Measurements from ENCODE around the gene DAPK1.

DAPK1 gene

GRCh38 chr9:87497604-87498045 lies at the start of gene DAPK1:
Gene DAPK1, plus strand, starts transcription at chr9:87497867. Its CDS starts 1,211 bp downstream, at chr9:87499078.
- FAIRE-seq = no peak

- FAIRE-seq = no peak
Measured at GRCh38 chr9:87451149-87451548, 46.5 kb upstream of the DAPK1 start.

GRCh38 chr9:87455407-87455806 lies 42.3 kb upstream of the DAPK1 start:
- FAIRE-seq = no peak

DNA sequence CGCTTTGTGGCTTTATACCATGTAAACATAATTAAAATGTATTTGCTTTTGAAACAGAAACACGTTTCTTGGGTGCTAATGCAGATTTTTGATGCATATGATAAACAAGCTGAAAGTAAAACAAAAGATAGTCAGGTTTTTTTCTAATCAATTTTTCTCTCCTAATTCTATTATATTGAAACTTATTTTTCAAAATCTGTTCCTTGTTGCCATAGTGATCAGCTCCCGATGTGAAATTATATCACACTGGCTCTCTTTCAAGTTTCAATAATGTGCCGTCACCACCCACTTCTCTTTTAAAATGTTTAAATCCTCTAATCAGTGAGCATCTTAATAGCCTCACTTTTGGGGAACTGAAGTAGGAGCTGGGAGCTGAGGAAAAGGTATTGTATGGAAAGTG lies 36.4 kb upstream of the DAPK1 start:
- FAIRE-seq = no peak

GRCh38 chr9:87464110-87464991 lies 33.3 kb upstream of the DAPK1 start:
- FAIRE-seq = no peak

GRCh38 chr9:87464992-87465378 lies 32.7 kb upstream of the DAPK1 start:
- FAIRE-seq = no peak

- FAIRE-seq = no peak
Measured at GRCh38 chr9:87465816-87466215, 31.9 kb upstream of the DAPK1 start.

DNA sequence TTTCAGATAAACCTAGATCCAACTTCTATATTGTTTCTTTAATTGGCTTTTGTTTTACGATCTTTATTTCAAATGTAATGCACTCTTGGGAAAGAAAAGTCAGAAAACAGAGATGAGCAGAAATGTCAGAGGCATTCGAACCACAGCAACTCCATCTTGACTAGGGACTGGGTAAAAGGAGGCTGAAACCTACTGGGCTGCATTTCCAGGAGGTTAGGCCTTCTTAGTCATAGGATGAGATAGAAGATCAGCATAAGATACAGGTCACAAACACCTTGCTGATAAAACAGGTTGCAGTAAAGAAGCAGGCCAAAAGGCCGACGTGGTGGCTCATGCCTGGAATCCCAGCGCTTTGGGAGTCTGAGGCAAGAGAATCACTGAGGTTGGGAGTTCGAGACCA lies 30.5 kb upstream of the DAPK1 start:
- no peak for FAIRE-seq

- no peak for FAIRE-seq
Measured at GRCh38 chr9:87469793-87470465, 27.7 kb upstream of the DAPK1 start.

GRCh38 chr9:87471746-87472145 lies 25.9 kb upstream of the DAPK1 start:
- no peak for FAIRE-seq

DNA sequence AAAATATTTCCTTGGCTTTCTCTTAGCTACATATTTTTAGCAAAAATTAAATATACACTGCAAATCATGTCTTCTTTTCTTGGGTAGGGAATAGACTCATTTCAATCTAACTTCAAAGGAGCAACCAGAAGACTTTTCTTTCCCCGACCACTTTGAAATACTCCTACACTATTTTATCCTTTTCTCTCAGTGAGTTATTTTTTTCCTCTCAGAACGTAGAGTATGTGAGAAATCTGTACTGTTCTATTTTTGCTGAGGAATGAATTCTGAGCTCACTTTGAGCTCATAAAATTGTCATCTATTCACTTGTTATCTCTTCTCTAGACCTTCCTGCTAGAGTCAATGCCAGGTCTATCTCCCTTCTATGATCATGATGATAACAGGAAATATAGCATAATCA lies 22.2 kb upstream of the DAPK1 start:
- no peak for FAIRE-seq

- no peak for FAIRE-seq
Measured at GRCh38 chr9:87478226-87478992, 19.3 kb upstream of the DAPK1 start.

DNA sequence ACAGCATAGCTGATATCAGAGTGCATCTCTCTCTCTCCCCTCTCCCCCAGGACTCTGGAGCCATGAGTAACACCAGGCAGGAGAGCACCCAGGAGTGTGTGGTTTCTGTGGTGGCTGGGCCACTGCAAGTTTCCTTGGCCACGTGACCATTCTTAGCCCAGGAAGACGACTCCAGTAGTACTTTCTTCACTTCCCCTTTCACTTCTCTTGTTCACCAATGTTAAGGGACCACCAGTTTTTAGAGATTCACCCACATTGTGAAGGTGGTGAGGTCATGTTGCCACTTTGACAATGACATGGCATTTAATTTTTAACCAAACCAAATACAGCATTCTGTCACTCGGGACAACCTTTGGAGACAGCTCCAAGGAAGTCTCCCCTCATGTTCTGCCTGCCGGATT lies 17.9 kb upstream of the DAPK1 start:
- no peak for FAIRE-seq

DNA sequence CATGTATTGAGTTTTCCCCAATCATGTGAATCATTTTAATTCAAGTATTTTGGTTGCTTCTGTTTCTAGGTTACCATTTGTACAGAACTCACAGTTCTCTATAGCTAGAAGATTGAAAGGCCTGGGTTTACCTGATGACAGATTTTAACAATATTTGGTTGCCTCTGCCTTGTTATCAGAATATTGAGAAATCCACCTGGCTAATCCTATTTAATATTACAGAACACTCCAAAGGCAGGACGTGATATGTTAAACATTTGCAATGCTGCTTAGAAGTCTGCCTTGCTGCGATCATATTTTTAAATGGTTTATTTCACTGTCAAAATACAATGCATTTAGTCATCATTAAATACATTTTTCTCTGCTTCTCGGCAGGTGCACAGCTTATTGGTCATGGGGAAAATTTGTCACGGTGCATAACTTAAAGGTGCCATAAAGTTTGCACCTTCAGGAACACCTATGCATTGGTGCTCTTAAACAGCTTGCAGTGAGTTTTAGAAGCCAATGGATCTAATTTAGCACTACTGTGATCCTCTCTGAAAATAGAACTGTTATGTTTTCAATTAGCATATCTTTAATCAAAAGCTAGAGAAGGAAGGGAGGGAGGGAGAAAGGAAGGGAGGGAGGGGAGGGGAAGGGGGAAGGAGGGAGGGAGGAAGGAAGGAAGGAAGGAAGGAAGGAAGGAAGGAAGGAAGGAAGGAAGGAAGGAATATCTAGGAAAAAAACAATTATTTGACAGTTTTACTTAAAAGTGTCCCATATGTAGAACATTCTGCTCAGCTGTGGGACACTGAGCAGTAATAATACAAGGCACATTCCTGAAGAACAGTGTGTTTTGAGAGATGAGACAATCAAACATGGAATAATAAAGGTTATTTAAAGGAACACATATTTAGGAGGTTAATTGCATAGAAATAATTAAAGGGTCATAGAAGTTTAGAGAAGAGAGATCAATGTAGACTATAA lies 15.5 kb upstream of the DAPK1 start:
- FAIRE-seq = no peak

GRCh38 chr9:87490225-87490624 lies 7.4 kb upstream of the DAPK1 start:
- FAIRE-seq = no peak

DNA sequence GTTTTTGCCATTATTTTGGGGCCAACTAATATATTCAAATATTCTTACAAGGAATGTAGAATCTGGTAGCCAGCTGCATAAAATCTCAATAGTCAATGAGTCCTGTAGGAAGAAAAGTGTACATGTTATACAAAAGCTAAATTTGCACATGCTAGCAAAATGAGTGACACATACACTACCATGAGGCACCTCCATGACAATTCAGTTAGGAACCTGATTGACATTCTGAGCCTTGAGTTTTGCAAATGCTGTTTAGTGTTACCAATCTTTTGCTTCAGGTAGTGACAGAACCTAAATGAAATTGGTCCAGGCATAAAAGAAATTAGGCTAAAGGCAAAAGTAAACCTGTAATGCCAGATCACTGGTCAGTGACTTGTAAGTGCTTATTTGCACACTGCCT lies 6.8 kb upstream of the DAPK1 start:
- FAIRE-seq = no peak

DNA sequence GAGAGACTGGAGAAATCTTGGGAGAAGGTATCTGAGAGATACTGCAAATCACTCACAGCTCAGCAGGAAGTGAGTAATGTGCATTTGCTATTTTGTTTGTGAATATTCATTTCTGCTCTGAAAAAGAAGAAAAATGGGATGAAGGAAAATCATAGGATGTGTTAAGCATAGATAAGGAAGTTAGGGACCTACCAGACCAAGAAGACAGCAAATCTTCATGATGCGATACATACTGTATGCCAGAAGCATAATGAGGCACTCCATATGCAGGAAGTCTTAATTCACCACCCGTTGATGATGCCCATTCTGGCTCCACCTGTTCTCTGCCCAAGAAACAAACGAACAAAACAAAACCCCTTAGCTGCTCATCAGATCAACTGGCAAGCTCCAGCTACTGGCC lies 6.1 kb upstream of the DAPK1 start:
- no peak for FAIRE-seq

GRCh38 chr9:87492642-87493041 lies 5.0 kb upstream of the DAPK1 start:
- no peak for FAIRE-seq

DNA sequence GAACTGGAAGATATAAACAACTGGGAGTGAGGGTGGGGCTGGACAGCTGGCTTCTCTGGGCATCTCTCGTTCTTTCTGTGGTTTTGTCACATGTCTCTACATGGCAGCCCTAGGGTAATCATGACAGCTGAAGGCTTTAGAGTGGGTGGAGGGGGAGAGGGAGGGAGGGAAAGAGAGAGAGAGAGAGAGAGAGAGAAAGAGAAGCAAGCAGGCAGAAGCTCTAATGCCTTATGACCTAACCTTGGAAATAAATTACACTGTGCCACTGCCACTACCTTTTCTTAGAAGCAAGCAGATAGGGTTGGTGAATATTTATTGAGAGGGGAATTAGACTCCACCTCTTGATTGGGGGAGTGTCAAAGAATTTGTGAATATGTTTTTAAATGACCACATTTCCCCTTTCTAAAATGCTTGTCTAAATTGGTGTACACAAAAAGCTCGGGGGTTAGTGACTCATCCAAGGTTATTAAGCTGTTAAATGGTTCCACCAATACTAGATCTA lies 2.6 kb upstream of the DAPK1 start:
- no peak for FAIRE-seq

DNA sequence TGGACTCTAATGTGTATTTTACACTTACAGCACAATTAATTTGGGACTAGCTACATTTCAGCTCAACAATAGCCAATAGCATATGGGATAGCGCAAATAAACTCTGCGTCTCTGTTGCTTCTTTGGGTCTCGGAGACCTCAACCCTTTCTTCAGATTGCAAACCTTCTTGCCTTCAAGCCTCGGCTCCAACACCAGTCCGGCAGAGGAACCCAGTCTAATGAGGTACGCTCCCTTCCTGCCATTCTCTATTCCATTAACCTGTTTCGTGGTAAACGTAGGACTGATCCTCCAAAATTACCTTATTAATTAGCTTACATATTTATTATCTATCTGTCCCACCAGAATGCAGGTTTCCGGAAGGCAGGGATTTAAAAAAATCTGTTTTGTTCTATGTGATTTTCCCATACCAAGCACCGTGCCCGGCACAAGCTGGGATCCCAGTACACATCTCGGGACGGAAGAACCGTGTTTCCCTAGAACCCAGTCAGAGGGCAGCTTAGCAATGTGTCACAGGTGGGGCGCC lies 525 bp upstream of the DAPK1 start:
- no peak for FAIRE-seq

- no peak for FAIRE-seq
Measured at GRCh38 chr9:87498046-87498810, 561 bp downstream of the DAPK1 start.

Measured in G401.6 (cell line).